Activated CD4-positive, alpha-beta T cell treated with anti-CD3 and anti-CD28 coated beads for 4 hours (primary cell): ENCODE results near the gene TCF23.
"Not testable (repeated sequence)": the region's sequence is repeated elsewhere in the genome, so short reads cannot be mapped to it uniquely, and the experiment has no call there.

Source experiments
- DNase-seq, 2 donors: peaks; one replicate each; pipeline ENCODE4 v3.0.0-alpha.2; 2020

Gene TCF23

GRCh38 chr2:27155069-27155520 lies 6.3 kb downstream of the TCF23 start:
- DNase-seq, result no peak

GRCh38 chr2:27158468-27158867 lies 9.7 kb downstream of the TCF23 start:
- DNase-seq, result no peak

GRCh38 chr2:27159271-27159670 lies 10.5 kb downstream of the TCF23 start:
- DNase-seq, result no peak

GRCh38 chr2:27160191-27160590 lies 11.4 kb downstream of the TCF23 start:
- no peak for DNase-seq

GRCh38 chr2:27162151-27163121 lies 13.6 kb downstream of the TCF23 start:
- DNase-seq, result no peak

GRCh38 chr2:27164960-27165763 lies 16.4 kb downstream of the TCF23 start:
- DNase-seq, result no peak

GRCh38 chr2:27170581-27171337 lies 22.0 kb downstream of the TCF23 start:
- DNase-seq, result no peak

- DNase-seq, result no peak
Observed at GRCh38 chr2:27171351-27171848, 22.6 kb downstream of the TCF23 start.

- DNase-seq, result no peak
Observed at GRCh38 chr2:27174638-27175037, 25.8 kb downstream of the TCF23 start.

- no peak for DNase-seq
Observed at GRCh38 chr2:27175330-27175729, 26.5 kb downstream of the TCF23 start.

GRCh38 chr2:27175781-27176180 lies 27.0 kb downstream of the TCF23 start:
- DNase-seq, result not testable (repeated sequence)

- DNase-seq, result no peak
Observed at GRCh38 chr2:27177441-27178351, 28.9 kb downstream of the TCF23 start.

GRCh38 chr2:27178469-27178868 lies 29.7 kb downstream of the TCF23 start:
- DNase-seq, result no peak

GRCh38 chr2:27179344-27180000 lies 30.7 kb downstream of the TCF23 start:
- DNase-seq, result no peak

- DNase-seq, result no peak
Observed at GRCh38 chr2:27182346-27182745, 33.5 kb downstream of the TCF23 start.

- no peak for DNase-seq
Observed at GRCh38 chr2:27184115-27184514, 35.3 kb downstream of the TCF23 start.

- no peak for DNase-seq
Observed at GRCh38 chr2:27185331-27186026, 36.7 kb downstream of the TCF23 start.

GRCh38 chr2:27186613-27187345 lies 38.0 kb downstream of the TCF23 start:
- no peak for DNase-seq

- DNase-seq, result no peak
Observed at GRCh38 chr2:27189989-27190388, 41.2 kb downstream of the TCF23 start.
